ENCODE measurements around the gene PKP4.
"Not testable (repeated sequence)": the region's sequence is repeated elsewhere in the genome, so short reads cannot be mapped to it uniquely, and the experiment has no call there.

PKP4 gene

GRCh38 chr2:158699323-158699722 is 242.6 kb downstream of the PKP4 start:
- Mint-ChIP-seq H3K27me3 (peaks cover 5% of the 10 kb centered on the region), H3K4me3 (no peak overlapping the region), H3K9me3 (peaks cover 11% of the 10 kb centered on the region), H3K27ac (no peak overlapping the region), H3K36me3 (peaks cover 3% of the 10 kb centered on the region), H3K4me1 (no peaks in the 10 kb centered on the region)

- Mint-ChIP-seq H3K4me3 (no peak overlapping the region), H3K9me3 (peaks cover 20% of the 10 kb centered on the region), H3K27me3 (peaks cover 5% of the 10 kb centered on the region), H3K27ac (no peak overlapping the region), H3K4me1 (no peaks in the 10 kb centered on the region), H3K36me3 (peaks cover 3% of the 10 kb centered on the region)
Observed at GRCh38 chr2:158701101-158701500, 244.3 kb downstream of the PKP4 start.

GRCh38 chr2:158702740-158703139 is 246.0 kb downstream of the PKP4 start:
- no peak overlapping the region for H3K27ac Mint-ChIP-seq
- no peaks in the 10 kb centered on the region for H3K4me1 Mint-ChIP-seq
- H3K9me3 Mint-ChIP-seq = peaks cover 9% of the 10 kb centered on the region
- H3K27me3 Mint-ChIP-seq = peaks cover 5% of the 10 kb centered on the region
- no peak overlapping the region for H3K4me3 Mint-ChIP-seq
- no peaks in the 10 kb centered on the region for H3K36me3 Mint-ChIP-seq

GRCh38 chr2:158704724-158705465 is 248.1 kb downstream of the PKP4 start:
- H3K36me3 Mint-ChIP-seq, H3K27me3 Mint-ChIP-seq, H3K4me3 Mint-ChIP-seq, H3K9me3 Mint-ChIP-seq, H3K27ac Mint-ChIP-seq, H3K4me1 Mint-ChIP-seq: not testable (repeated sequence)

GRCh38 chr2:158712791-158713522 is 256.2 kb downstream of the PKP4 start:
- H3K27ac Mint-ChIP-seq = no peak overlapping the region
- peaks cover 11% of the 10 kb centered on the region for H3K27me3 Mint-ChIP-seq
- H3K4me3 Mint-ChIP-seq = no peak overlapping the region

GRCh38 chr2:158713523-158714138 is 256.9 kb downstream of the PKP4 start:
- H3K36me3 Mint-ChIP-seq = peaks cover 2% of the 10 kb centered on the region
- H3K27ac Mint-ChIP-seq = no peak overlapping the region
- peaks cover 11% of the 10 kb centered on the region for H3K27me3 Mint-ChIP-seq
- peaks cover 13% of the 10 kb centered on the region for H3K9me3 Mint-ChIP-seq
- no peaks in the 10 kb centered on the region for H3K4me1 Mint-ChIP-seq
- no peak overlapping the region for H3K4me3 Mint-ChIP-seq

More at GRCh38 chr2:158712791-158713522, 256.2 kb downstream of the PKP4 start:
- Mint-ChIP-seq H3K4me1 (no peaks in the 10 kb centered on the region), H3K9me3 (peaks cover 13% of the 10 kb centered on the region), H3K36me3 (peaks cover 2% of the 10 kb centered on the region)

- H3K36me3 Mint-ChIP-seq = peaks cover 2% of the 10 kb centered on the region
- no peak overlapping the region for H3K27ac Mint-ChIP-seq
- peaks cover 13% of the 10 kb centered on the region for H3K9me3 Mint-ChIP-seq
- peaks cover 11% of the 10 kb centered on the region for H3K27me3 Mint-ChIP-seq
- H3K4me3 Mint-ChIP-seq = no peak overlapping the region
- H3K4me1 Mint-ChIP-seq = no peaks in the 10 kb centered on the region
Observed at GRCh38 chr2:158714420-158714819, 257.7 kb downstream of the PKP4 start.

- no peak overlapping the region for H3K4me3 Mint-ChIP-seq
Observed at GRCh38 chr2:158715357-158715756, 258.6 kb downstream of the PKP4 start.

GRCh38 chr2:158716121-158716791 is 259.5 kb downstream of the PKP4 start:
- Mint-ChIP-seq H3K9me3 (peaks cover 13% of the 10 kb centered on the region), H3K27ac (no peak overlapping the region), H3K36me3 (peaks cover 2% of the 10 kb centered on the region), H3K4me1 (no peaks in the 10 kb centered on the region), H3K4me3 (no peak overlapping the region), H3K27me3 (peaks cover 11% of the 10 kb centered on the region)

More at GRCh38 chr2:158715357-158715756, 258.6 kb downstream of the PKP4 start:
- peaks cover 13% of the 10 kb centered on the region for H3K9me3 Mint-ChIP-seq
- H3K4me1 Mint-ChIP-seq = no peaks in the 10 kb centered on the region
- peaks cover 2% of the 10 kb centered on the region for H3K36me3 Mint-ChIP-seq
- no peak overlapping the region for H3K27ac Mint-ChIP-seq
- H3K27me3 Mint-ChIP-seq = peaks cover 11% of the 10 kb centered on the region

- Mint-ChIP-seq H3K27ac (no peak overlapping the region), H3K36me3 (peaks cover 2% of the 10 kb centered on the region)
Observed at GRCh38 chr2:158716921-158717320, 260.2 kb downstream of the PKP4 start.

GRCh38 chr2:158717366-158718195 is 260.8 kb downstream of the PKP4 start:
- Mint-ChIP-seq H3K4me1 (no peaks in the 10 kb centered on the region), H3K27ac (no peak overlapping the region), H3K27me3 (peaks cover 11% of the 10 kb centered on the region), H3K36me3 (peaks cover 2% of the 10 kb centered on the region), H3K4me3 (no peak overlapping the region), H3K9me3 (peaks cover 13% of the 10 kb centered on the region)

More at GRCh38 chr2:158716921-158717320, 260.2 kb downstream of the PKP4 start:
- Mint-ChIP-seq H3K4me1 (no peaks in the 10 kb centered on the region), H3K4me3 (no peak overlapping the region), H3K27me3 (peaks cover 11% of the 10 kb centered on the region), H3K9me3 (peaks cover 13% of the 10 kb centered on the region)

- Mint-ChIP-seq H3K4me1 (no peaks in the 10 kb centered on the region), H3K4me3 (no peak overlapping the region), H3K27me3 (peaks cover 10% of the 10 kb centered on the region), H3K36me3 (peaks cover 2% of the 10 kb centered on the region), H3K27ac (no peak overlapping the region), H3K9me3 (peaks cover 10% of the 10 kb centered on the region)
Observed at GRCh38 chr2:158718196-158718585, 261.4 kb downstream of the PKP4 start.

- peaks cover 3% of the 10 kb centered on the region for H3K9me3 Mint-ChIP-seq
- no peaks in the 10 kb centered on the region for H3K36me3 Mint-ChIP-seq
- H3K27me3 Mint-ChIP-seq = peaks cover 4% of the 10 kb centered on the region
- no peak overlapping the region for H3K4me3 Mint-ChIP-seq
- H3K4me1 Mint-ChIP-seq = no peaks in the 10 kb centered on the region
- H3K27ac Mint-ChIP-seq = no peak overlapping the region
Observed at GRCh38 chr2:158718851-158719250, 262.1 kb downstream of the PKP4 start.

- H3K36me3 Mint-ChIP-seq = no peaks in the 10 kb centered on the region
- H3K4me3 Mint-ChIP-seq = no peak overlapping the region
- no peak overlapping the region for H3K27ac Mint-ChIP-seq
- H3K4me1 Mint-ChIP-seq = no peaks in the 10 kb centered on the region
- H3K27me3 Mint-ChIP-seq = peaks cover 1% of the 10 kb centered on the region
- H3K9me3 Mint-ChIP-seq = no peaks in the 10 kb centered on the region
Observed at GRCh38 chr2:158719403-158719802, 262.7 kb downstream of the PKP4 start.
